Retinal pigment epithelial cell (primary cell): ENCODE data around the gene SH3RF3.

ENCODE experiments used
- DNase-seq: peaks from one replicate; pipeline ENCODE4 v3.0.0-alpha.2; 2010; ENCODE audit warnings: low read depth
- H3K4me3 ChIP-seq: 2 replicates; pipeline ENCODE4 v1.5.1; 2011; ENCODE audit warnings: mild to moderate bottlenecking, low read length, control low read depth, moderate library complexity
- CTCF ChIP-seq: conservative IDR thresholded peaks from 2 replicates; pipeline ENCODE4 v1.5.1; 2011; ENCODE audit warnings: low read depth, low read length, control low read depth, inconsistent platforms

The SH3RF3 gene

GRCh38 chr2:109266496-109266895 lies 137.5 kb downstream of the SH3RF3 start:
- no peak overlapping the region for H3K4me3 ChIP-seq
- no peak for DNase-seq
- no peak for TF ChIP-seq CTCF

- no peak for TF ChIP-seq CTCF
- DNase-seq: no peak
- no peak overlapping the region for H3K4me3 ChIP-seq
Observed at GRCh38 chr2:109266998-109267854, 138.2 kb downstream of the SH3RF3 start.

- TF ChIP-seq CTCF: no peak
- no peak for DNase-seq
- H3K4me3 ChIP-seq: no peak overlapping the region
Observed at GRCh38 chr2:109268916-109269315, 139.9 kb downstream of the SH3RF3 start.

- no peak for TF ChIP-seq CTCF
Observed at GRCh38 chr2:109269706-109270504, 140.9 kb downstream of the SH3RF3 start.

GRCh38 chr2:109270505-109271312 lies 141.7 kb downstream of the SH3RF3 start:
- no peak for TF ChIP-seq CTCF
- no peak overlapping the region for H3K4me3 ChIP-seq
- no peak for DNase-seq

More at GRCh38 chr2:109269706-109270504, 140.9 kb downstream of the SH3RF3 start:
- DNase-seq: no peak
- H3K4me3 ChIP-seq: no peak overlapping the region

- DNase-seq: no peak
- TF ChIP-seq CTCF: no peak
- H3K4me3 ChIP-seq: no peak overlapping the region
Observed at GRCh38 chr2:109271920-109272319, 142.9 kb downstream of the SH3RF3 start.
